ENCODE data around the gene EPB41L4B.

The EPB41L4B gene

DNA sequence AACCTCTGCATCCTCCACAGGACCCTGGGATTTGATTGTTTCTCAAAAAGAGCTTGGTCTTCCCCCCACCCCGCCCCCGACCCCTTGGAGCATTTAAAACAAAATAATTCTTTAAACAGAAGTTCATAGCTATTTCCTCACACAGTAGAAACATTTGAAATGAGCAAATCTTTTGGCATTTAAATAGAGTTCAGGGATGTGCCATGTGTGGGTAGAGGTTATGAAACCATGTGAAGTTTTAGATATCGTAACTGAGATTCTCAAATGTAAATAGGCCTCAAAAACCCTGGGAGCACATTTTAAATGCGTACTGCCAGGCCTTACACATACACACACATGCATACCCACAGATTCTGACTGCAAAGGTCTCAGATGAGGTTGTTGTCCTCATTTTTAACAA lies 66.5 kb downstream of the EPB41L4B start:
- H3K4me3 ChIP-seq (ENCODE audit: low read depth, low read length): no peak overlapping the region
- TF ChIP-seq, protein P1, sequence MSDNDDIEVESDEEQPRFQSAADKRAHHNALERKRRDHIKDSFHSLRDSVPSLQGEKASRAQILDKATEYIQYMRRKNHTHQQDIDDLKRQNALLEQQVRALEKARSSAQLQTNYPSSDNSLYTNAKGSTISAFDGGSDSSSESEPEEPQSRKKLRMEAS (IDR thresholded peaks at IDR 0.05; ENCODE audit: low read depth, low read length): no peak
- no peak for TF ChIP-seq MYC (IDR thresholded peaks at IDR 0.05; ENCODE audit: low read depth, low read length)
- TF ChIP-seq, protein P2, sequence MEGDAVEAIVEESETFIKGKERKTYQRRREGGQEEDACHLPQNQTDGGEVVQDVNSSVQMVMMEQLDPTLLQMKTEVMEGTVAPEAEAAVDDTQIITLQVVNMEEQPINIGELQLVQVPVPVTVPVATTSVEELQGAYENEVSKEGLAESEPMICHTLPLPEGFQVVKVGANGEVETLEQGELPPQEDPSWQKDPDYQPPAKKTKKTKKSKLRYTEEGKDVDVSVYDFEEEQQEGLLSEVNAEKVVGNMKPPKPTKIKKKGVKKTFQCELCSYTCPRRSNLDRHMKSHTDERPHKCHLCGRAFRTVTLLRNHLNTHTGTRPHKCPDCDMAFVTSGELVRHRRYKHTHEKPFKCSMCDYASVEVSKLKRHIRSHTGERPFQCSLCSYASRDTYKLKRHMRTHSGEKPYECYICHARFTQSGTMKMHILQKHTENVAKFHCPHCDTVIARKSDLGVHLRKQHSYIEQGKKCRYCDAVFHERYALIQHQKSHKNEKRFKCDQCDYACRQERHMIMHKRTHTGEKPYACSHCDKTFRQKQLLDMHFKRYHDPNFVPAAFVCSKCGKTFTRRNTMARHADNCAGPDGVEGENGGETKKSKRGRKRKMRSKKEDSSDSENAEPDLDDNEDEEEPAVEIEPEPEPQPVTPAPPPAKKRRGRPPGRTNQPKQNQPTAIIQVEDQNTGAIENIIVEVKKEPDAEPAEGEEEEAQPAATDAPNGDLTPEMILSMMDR (IDR thresholded peaks at IDR 0.05; ENCODE audit: low read depth, low read length): no peak
- TF ChIP-seq POLR2A (IDR thresholded peaks at IDR 0.05; ENCODE audit: extremely low read depth, insufficient read length): no peak
- no peak for DNase-seq (ENCODE audit: low read depth)

DNA sequence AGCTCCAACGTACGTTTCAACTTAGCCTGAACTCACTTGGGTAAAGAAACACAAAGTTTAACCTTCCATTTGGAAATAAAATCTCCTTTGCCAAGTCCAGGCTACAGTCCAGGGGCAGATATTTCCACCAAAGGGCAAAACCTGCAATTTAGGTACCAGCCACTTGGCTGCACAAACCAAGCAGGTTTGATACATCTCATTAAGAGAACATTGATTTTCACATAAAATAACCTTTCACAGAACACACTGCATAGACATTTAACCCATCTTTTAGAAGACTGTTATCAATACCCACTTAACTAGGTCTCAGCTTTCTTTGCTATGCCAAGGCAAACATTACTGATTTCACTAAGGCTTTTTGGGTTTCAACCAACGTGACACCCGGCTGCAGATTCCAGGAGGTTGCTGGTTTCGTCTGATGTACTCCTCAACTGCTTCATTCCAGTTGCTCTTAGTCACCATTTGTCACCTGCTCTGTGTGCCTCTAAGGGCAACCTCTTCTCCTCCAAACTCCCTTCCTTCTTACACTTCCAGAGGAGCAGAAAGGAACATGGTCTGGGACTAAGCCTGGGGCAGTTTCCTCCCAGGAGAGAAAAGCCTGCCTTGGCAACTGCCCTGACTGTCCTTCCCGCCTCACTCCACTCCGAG lies 67.1 kb downstream of the EPB41L4B start:
- DNase-seq (ENCODE audit: low read depth): no peak
- TF ChIP-seq MYC (IDR thresholded peaks at IDR 0.05; ENCODE audit: low read depth, low read length): no peak
- TF ChIP-seq, protein P2 (IDR thresholded peaks at IDR 0.05; ENCODE audit: low read depth, low read length): no peak
- no peak for TF ChIP-seq POLR2A (IDR thresholded peaks at IDR 0.05; ENCODE audit: extremely low read depth, insufficient read length)
- TF ChIP-seq, protein P1 (IDR thresholded peaks at IDR 0.05; ENCODE audit: low read depth, low read length): no peak
- no peak overlapping the region for H3K4me3 ChIP-seq (ENCODE audit: low read depth, low read length)

DNA sequence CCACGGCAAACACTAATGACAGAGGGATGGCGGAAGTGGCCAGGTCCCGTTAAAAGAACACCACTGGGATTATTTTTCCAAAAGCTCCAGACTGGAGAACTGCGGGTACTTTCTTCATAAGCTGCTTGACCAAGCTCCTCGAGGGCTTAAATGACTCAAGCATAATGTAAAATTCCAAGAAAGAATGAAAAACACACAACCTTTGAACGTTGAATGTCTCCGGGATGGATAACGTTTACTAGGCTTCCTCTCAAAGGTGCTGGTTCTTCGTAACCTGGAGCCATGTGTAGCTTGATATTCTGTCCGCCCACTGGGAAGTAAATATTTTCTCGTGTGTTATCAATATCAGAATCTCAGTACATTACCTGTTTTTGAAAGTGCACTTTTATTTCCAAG lies 67.6 kb downstream of the EPB41L4B start:
- no peak for DNase-seq (ENCODE audit: low read depth)
- no peak overlapping the region for H3K4me3 ChIP-seq (ENCODE audit: low read depth, low read length)
- TF ChIP-seq POLR2A (IDR thresholded peaks at IDR 0.05; ENCODE audit: extremely low read depth, insufficient read length): no peak
- TF ChIP-seq, protein P2 (IDR thresholded peaks at IDR 0.05; ENCODE audit: low read depth, low read length): no peak
- TF ChIP-seq MYC (IDR thresholded peaks at IDR 0.05; ENCODE audit: low read depth, low read length): no peak
- TF ChIP-seq, protein P1 (IDR thresholded peaks at IDR 0.05; ENCODE audit: low read depth, low read length): no peak

DNA sequence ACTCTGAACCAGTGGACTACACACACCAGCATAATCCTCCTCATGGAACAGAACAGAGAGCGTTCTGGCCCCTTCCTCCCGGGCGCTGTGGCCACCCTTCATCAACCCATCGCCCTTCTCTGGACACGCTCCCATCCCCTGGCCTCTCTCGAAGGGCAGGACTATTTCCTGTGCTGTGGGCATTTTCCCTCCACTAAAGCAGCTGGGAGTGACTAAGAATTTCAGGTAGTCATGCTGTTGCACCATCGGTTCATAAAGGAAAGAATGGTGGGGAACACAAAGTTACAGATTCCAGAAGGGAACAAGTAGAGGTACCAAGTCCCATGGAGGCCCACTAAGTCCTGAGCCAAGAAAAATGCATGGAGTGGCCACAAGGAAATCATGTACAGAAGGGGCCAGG lies 68.6 kb downstream of the EPB41L4B start:
- no peak overlapping the region for H3K4me3 ChIP-seq (ENCODE audit: low read depth, low read length)
- no peak for DNase-seq (ENCODE audit: low read depth)
- TF ChIP-seq MYC (IDR thresholded peaks at IDR 0.05; ENCODE audit: low read depth, low read length) (no peak), POLR2A (IDR thresholded peaks at IDR 0.05; ENCODE audit: extremely low read depth, insufficient read length) (no peak)
- TF ChIP-seq, protein P1 (IDR thresholded peaks at IDR 0.05; ENCODE audit: low read depth, low read length): no peak
- TF ChIP-seq, protein P2 (IDR thresholded peaks at IDR 0.05; ENCODE audit: low read depth, low read length): no peak

DNA sequence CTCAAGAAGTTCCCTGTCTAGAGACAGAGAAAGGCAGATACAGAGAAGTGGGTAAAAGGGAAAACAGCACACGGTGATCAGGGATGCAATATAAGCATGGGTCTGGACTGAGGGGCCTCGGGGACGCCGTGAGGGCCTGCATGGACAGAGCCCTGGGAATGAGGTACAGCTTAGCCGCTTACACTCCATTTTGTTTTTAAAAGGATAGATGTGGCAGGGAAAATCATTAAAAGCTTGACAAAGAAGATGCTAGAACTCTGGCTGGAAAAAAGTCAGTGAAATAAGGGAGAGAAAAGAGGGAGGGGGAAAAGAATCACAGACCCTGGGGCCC lies 69.1 kb downstream of the EPB41L4B start:
- H3K4me3 ChIP-seq (ENCODE audit: low read depth, low read length): no peak overlapping the region
- no peak for DNase-seq (ENCODE audit: low read depth)
- TF ChIP-seq, protein P1 (IDR thresholded peaks at IDR 0.05; ENCODE audit: low read depth, low read length): no peak
- TF ChIP-seq, protein P2 (IDR thresholded peaks at IDR 0.05; ENCODE audit: low read depth, low read length): no peak
- TF ChIP-seq POLR2A (IDR thresholded peaks at IDR 0.05; ENCODE audit: extremely low read depth, insufficient read length): no peak
- no peak for TF ChIP-seq MYC (IDR thresholded peaks at IDR 0.05; ENCODE audit: low read depth, low read length)

Data from NB4 (cell line).